ENCODE measurements around the gene ARID5B.

DNA sequence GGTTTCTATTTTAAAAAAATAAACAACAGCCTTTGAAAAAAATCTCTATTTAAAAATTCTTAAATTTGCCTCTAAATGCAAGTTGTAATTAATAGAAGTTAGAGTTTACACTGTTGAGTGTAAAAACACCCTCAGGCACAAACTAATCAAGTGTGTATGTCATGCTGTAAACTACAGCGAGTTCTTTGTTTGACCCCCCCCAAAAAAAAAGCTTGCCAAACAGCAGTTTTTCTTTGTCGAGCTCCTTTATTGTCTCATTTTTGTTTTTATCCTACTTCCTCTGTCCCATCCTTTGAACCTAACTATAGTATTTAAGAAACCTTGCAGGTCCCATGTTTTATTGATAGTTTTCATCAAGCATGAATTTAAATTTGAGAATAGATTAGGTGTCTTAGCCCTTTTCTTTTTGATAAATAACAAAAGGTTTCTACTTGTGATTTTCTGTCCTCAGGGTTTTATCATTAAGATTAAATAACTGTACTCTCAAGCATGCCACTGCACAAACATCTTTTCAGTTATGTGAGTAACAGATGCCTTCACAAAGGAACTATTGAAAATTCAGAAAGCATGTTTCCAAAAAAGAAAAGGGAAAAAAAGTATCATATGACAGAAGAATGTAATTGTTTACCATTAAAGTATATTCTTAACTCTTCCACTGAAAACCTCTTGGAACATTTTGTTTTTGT, 176.0 kb downstream of the ARID5B start:
- TF ChIP-seq, protein P1, sequence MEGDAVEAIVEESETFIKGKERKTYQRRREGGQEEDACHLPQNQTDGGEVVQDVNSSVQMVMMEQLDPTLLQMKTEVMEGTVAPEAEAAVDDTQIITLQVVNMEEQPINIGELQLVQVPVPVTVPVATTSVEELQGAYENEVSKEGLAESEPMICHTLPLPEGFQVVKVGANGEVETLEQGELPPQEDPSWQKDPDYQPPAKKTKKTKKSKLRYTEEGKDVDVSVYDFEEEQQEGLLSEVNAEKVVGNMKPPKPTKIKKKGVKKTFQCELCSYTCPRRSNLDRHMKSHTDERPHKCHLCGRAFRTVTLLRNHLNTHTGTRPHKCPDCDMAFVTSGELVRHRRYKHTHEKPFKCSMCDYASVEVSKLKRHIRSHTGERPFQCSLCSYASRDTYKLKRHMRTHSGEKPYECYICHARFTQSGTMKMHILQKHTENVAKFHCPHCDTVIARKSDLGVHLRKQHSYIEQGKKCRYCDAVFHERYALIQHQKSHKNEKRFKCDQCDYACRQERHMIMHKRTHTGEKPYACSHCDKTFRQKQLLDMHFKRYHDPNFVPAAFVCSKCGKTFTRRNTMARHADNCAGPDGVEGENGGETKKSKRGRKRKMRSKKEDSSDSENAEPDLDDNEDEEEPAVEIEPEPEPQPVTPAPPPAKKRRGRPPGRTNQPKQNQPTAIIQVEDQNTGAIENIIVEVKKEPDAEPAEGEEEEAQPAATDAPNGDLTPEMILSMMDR (IDR thresholded peaks at IDR 0.05; ENCODE audit: low read length) = no peak
- TF ChIP-seq EZH2 (optimal IDR thresholded peaks at IDR 0.05; ENCODE audit: low read depth, low read length) (no peak), EZH2phosphoT487 (IDR thresholded peaks at IDR 0.05; ENCODE audit: low read length) (no peak)
